Keratinocyte (primary cell): ENCODE results near the gene LY9. TPM values are rescaled to one million over a fixed set of nuclear protein-coding genes. Genes with fewer than 3 reads are reported as not detected.

Experiments used
- DNase-seq: peaks from one replicate; pipeline ENCODE4 v3.0.0-alpha.2; 2011; ENCODE audit warnings: low read depth, missing footprints, low spot score
- FAIRE-seq: peaks from 2 replicates; lab custom pipeline; 2011; peaks lifted over from hg19 to GRCh38; lab: Jason Lieb, UNC
- H2AFZ ChIP-seq: 2 replicates; pipeline ENCODE4 v1.6.0; 2012; ENCODE audit warnings: low read length, control low read depth, inconsistent platforms; ENCODE audit not compliant: control insufficient read depth
- H3K27ac ChIP-seq: 2 replicates; pipeline ENCODE4 v1.5.1; 2011; ENCODE audit warnings: low read length; ENCODE audit not compliant: control insufficient read depth, insufficient read depth
- H3K27me3 ChIP-seq: 3 replicates; pipeline ENCODE4 v1.6.0; 2011; ENCODE audit warnings: low read length; ENCODE audit not compliant: control insufficient read depth, insufficient read depth; ENCODE audit errors: extremely low read depth
- H3K36me3 ChIP-seq, 2 experiments: 2 replicates in 1 of 2; 3 replicates in 1 of 2; pipeline ENCODE4 v1.5.1; 2011; ENCODE audit warnings: low read length in 2 of 2, mild to moderate bottlenecking in 1 of 2; ENCODE audit not compliant: control insufficient read depth in 2 of 2, insufficient read depth in 2 of 2; ENCODE audit errors: extremely low read depth in 1 of 2
- H3K4me1 ChIP-seq: 3 replicates; pipeline ENCODE4 v1.5.1; 2011; ENCODE audit warnings: low read length; ENCODE audit not compliant: control insufficient read depth, insufficient read depth; ENCODE audit errors: extremely low read depth
- H3K4me2 ChIP-seq: 3 replicates; pipeline ENCODE4 v1.6.0; 2011; ENCODE audit warnings: low read depth, low read length; ENCODE audit not compliant: control insufficient read depth, insufficient read depth; ENCODE audit errors: extremely low read depth
- H3K4me3 ChIP-seq, 3 experiments: fragments of 200-600 bp in 1 of 3; sonication (generic) in 1 of 3; 2 replicates in 2 of 3; 3 replicates in 1 of 3; pipeline ENCODE4 v1.5.1; 2011 to 2016; ENCODE audit warnings: low read length in 3 of 3, mild to moderate bottlenecking in 3 of 3, control low read depth in 2 of 3, inconsistent platforms in 1 of 3, low read depth in 1 of 3, mixed read lengths in 1 of 3, mixed run types in 1 of 3, moderate library complexity in 1 of 3; ENCODE audit not compliant: control insufficient read depth in 2 of 3, insufficient read depth in 2 of 3; ENCODE audit errors: extremely low read depth in 1 of 3
- H3K79me2 ChIP-seq: 2 replicates; pipeline ENCODE4 v1.6.0; 2012; ENCODE audit warnings: low read length; ENCODE audit not compliant: control insufficient read depth, insufficient read depth
- H3K9ac ChIP-seq: 3 replicates; pipeline ENCODE4 v1.6.0; 2011; ENCODE audit warnings: low read length; ENCODE audit not compliant: control insufficient read depth, insufficient read depth; ENCODE audit errors: extremely low read depth
- H3K9me1 ChIP-seq: 3 replicates; pipeline ENCODE4 v1.6.0; 2011; ENCODE audit warnings: low read length; ENCODE audit not compliant: control insufficient read depth, insufficient read depth; ENCODE audit errors: extremely low read depth
- H3K9me3 ChIP-seq: 2 replicates; pipeline ENCODE4 v1.5.1; 2012; ENCODE audit warnings: low read depth, low read length; ENCODE audit not compliant: control insufficient read depth
- H4K20me1 ChIP-seq: 3 replicates; pipeline ENCODE4 v1.6.0; 2011; ENCODE audit warnings: low read length; ENCODE audit not compliant: control insufficient read depth, insufficient read depth; ENCODE audit errors: extremely low read depth
- CTCF ChIP-seq, 3 experiments: IDR thresholded peaks in 1 of 3; conservative IDR thresholded peaks in 1 of 3; optimal IDR thresholded peaks in 1 of 3; 2 replicates in 2 of 3; 3 replicates in 1 of 3; pipeline versions ENCODE3 to v1.5.1; 2011; ENCODE audit warnings: low read length in 3 of 3, mild to moderate bottlenecking in 3 of 3, moderate library complexity in 2 of 3, control low read depth in 1 of 3, inconsistent platforms in 1 of 3; ENCODE audit not compliant: insufficient read depth in 2 of 3; ENCODE audit errors: extremely low read depth in 1 of 3
- EZH2 ChIP-seq: IDR thresholded peaks from one replicate; pipeline ENCODE4 v1.6.1; 2012; ENCODE audit warnings: inconsistent platforms, mild to moderate bottlenecking, low read length, moderate library complexity
- dilution Hi-C: fragments of 300-500 bp; cut with MboI; formaldehyde crosslinking; loops from one replicate; pipeline ENCODE4 v1.7.0; 2020; ENCODE audit warnings: low sequenced_read_pairs; ENCODE audit not compliant: extremely low pct_ligation_motif_present
- polyA plus RNA-seq, 5 experiments: library from polyadenylated mRNA; depleted of rRNA in 3 of 5; stranded (reverse) in 3 of 5; stranded (forward) in 1 of 5; unstranded in 1 of 5; fragments of >200 nt; gene quantifications; 1 replicate in 1 of 5; 2 replicates in 3 of 5; 3 replicates in 1 of 5; pipeline versions ENCODE4 v1.2.1 to v1.2.3, GENCODE V29; 2011 to 2012; ENCODE audit warnings: missing spikeins in 2 of 5, low read depth in 1 of 5, low replicate concordance in 1 of 5

The LY9 gene
- polyA plus RNA-seq, 1 donor (not counting 4 experiments of a cell fraction or from before 2014, with no cell fraction given), result not detected

GRCh38 chr1:160794376-160794775 lies 1.6 kb upstream of the LY9 start:
- H3K9ac ChIP-seq, result no peak overlapping the region
- no peak overlapping the region for H3K27ac ChIP-seq
- H3K9me1 ChIP-seq, result no peaks in the 10 kb centered on the region
- FAIRE-seq, result no peak
- no peak overlapping the region for H3K4me2 ChIP-seq
- TF ChIP-seq EZH2 (no peak), CTCF (optimal IDR thresholded peaks at IDR 0.05 in 1 of 3, IDR thresholded peaks at IDR 0.05 in 1 of 3, conservative IDR thresholded peaks at IDR 0.05 in 1 of 3; ENCODE audit: extremely low read depth in 1 of 3, insufficient read depth in 2 of 3, low read length in 3 of 3) (no peak)
- H3K4me3 ChIP-seq, result no peak overlapping the region
- DNase-seq, result no peak
- no peaks in the 10 kb centered on the region for H4K20me1 ChIP-seq
- dilution Hi-C loops, result no loop called here
- no peak overlapping the region for H2AFZ ChIP-seq
- H3K9me3 ChIP-seq, result no peaks in the 10 kb centered on the region
- H3K36me3 ChIP-seq, result no peaks in the 10 kb centered on the region
- peaks cover 5% of the 10 kb centered on the region for H3K4me1 ChIP-seq
- no peaks in the 10 kb centered on the region for H3K79me2 ChIP-seq
- H3K27me3 ChIP-seq, result no peaks in the 10 kb centered on the region

- dilution Hi-C loops, result no loop called here
- no peak overlapping the region for H2AFZ ChIP-seq
- no peak overlapping the region for H3K4me2 ChIP-seq
- H3K9me1 ChIP-seq, result no peaks in the 10 kb centered on the region
- H4K20me1 ChIP-seq, result no peaks in the 10 kb centered on the region
- no peak overlapping the region for H3K4me3 ChIP-seq
- H3K9me3 ChIP-seq, result no peaks in the 10 kb centered on the region
- no peak overlapping the region for H3K27ac ChIP-seq
- TF ChIP-seq CTCF (optimal IDR thresholded peaks at IDR 0.05 in 1 of 3, IDR thresholded peaks at IDR 0.05 in 1 of 3, conservative IDR thresholded peaks at IDR 0.05 in 1 of 3; ENCODE audit: extremely low read depth in 1 of 3, insufficient read depth in 2 of 3, low read length in 3 of 3) (no peak), EZH2 (no peak)
- peaks cover 5% of the 10 kb centered on the region for H3K4me1 ChIP-seq
- H3K36me3 ChIP-seq, result no peaks in the 10 kb centered on the region
- no peaks in the 10 kb centered on the region for H3K79me2 ChIP-seq
- H3K27me3 ChIP-seq, result no peaks in the 10 kb centered on the region
- DNase-seq (no peak), FAIRE-seq (no peak)
- no peak overlapping the region for H3K9ac ChIP-seq
Observed at GRCh38 chr1:160797271-160797709, 1.3 kb downstream of the LY9 start.
